Activated T-helper 1 cell treated with anti-CD3 and anti-CD28 coated beads, Interleukin-12 subunit alpha, Interleukin-12 subunit beta, Interleukin-2, Interleukin-4 antibody, amounts not matched to agents 30 ng/mL and 10 ng/mL and 1 ng/mL, durations not matched to agents 14 hours and 24 hours and 36 hours (primary cell): ENCODE measurements around the gene KANSL1L. TPM values are rescaled to one million over a fixed set of nuclear protein-coding genes. Genes with fewer than 3 reads are reported as not detected.

Source experiments
- DNase-seq: peaks from one replicate; pipeline ENCODE4 v3.0.0; 2021; ENCODE audit warnings: low spot score
- H3K27ac Mint-ChIP-seq: one replicate; pipeline ENCODE4 v1.8.0; 2021; ENCODE audit warnings: mild to moderate bottlenecking, mixed read lengths
- H3K27me3 Mint-ChIP-seq: one replicate; pipeline ENCODE4 v1.8.0; 2022; ENCODE audit warnings: mild to moderate bottlenecking, moderate library complexity, mixed read lengths; ENCODE audit not compliant: insufficient read depth
- H3K36me3 Mint-ChIP-seq: one replicate; pipeline ENCODE4 v1.8.0; 2021; ENCODE audit warnings: low read depth, mixed read lengths
- H3K4me1 Mint-ChIP-seq: one replicate; pipeline ENCODE4 v1.8.0; 2021; ENCODE audit warnings: low read depth, mixed read lengths
- H3K4me3 Mint-ChIP-seq: one replicate; pipeline ENCODE4 v1.8.0; 2021; ENCODE audit warnings: mild to moderate bottlenecking, moderate library complexity, mixed read lengths
- H3K9me3 Mint-ChIP-seq: one replicate; pipeline ENCODE4 v1.8.0; 2021; ENCODE audit warnings: mixed read lengths
- intact Hi-C: fragments of 100-400 bp; cut with micrococcal nuclease; formaldehyde crosslinking; loops from one replicate; pipeline ENCODE4 v1.15.1; 2024
- total RNA-seq: library from RNA; stranded (reverse); gene quantifications from 2 replicates; pipeline ENCODE4 v1.2.3, GENCODE V29; 2022

KANSL1L gene
- total RNA-seq, 1 donor from 2014 or later = 3.6 TPM

GRCh38 chr2:210002158-210003157, 168.8 kb downstream of the KANSL1L start, which contains the start of gene RPE:
Gene RPE (plus strand): TSS chr2:210002638. CDS start chr2:210002662, 24 bp downstream.
- intact Hi-C loops = loop anchor here (1.0 to 5.0 kb wide), 5 partner anchors 16 to 1750 kb away; partner anchors contain the start of genes LANCL1 and PIKFYVE
- H3K27ac Mint-ChIP-seq = peak within 1 kb of the TSS; percentile 93
- peak within 1 kb of the TSS; percentile 96 for H3K4me3 Mint-ChIP-seq
- no peaks in the 10 kb centered on the region for H3K27me3 Mint-ChIP-seq
- DNase-seq = peak; percentile 95
- H3K36me3 Mint-ChIP-seq = peaks cover 20% of the 10 kb centered on the region
- peaks cover 3% of the 10 kb centered on the region for H3K9me3 Mint-ChIP-seq
- H3K4me1 Mint-ChIP-seq = peaks cover 60% of the 10 kb centered on the region

GRCh38 chr2:210000464-210001324, 170.5 kb downstream of the KANSL1L start:
- Mint-ChIP-seq H3K27ac (no peak overlapping the region), H3K27me3 (no peaks in the 10 kb centered on the region), H3K4me1 (peaks cover 43% of the 10 kb centered on the region), H3K36me3 (peaks cover 12% of the 10 kb centered on the region), H3K4me3 (no peak overlapping the region), H3K9me3 (peaks cover 3% of the 10 kb centered on the region)
- no peak for DNase-seq
- intact Hi-C loops = loop anchor here (5.0 kb wide), 2 partner anchors 1733 to 1748 kb away; partner anchors contain the start of gene PIKFYVE

GRCh38 chr2:209998596-209998995, 172.6 kb downstream of the KANSL1L start:
- intact Hi-C loops = no loop called here
- no peak overlapping the region for H3K4me3 Mint-ChIP-seq
- H3K27me3 Mint-ChIP-seq = no peaks in the 10 kb centered on the region
- DNase-seq = no peak
- H3K27ac Mint-ChIP-seq = no peak overlapping the region
- peaks cover 3% of the 10 kb centered on the region for H3K9me3 Mint-ChIP-seq
- no peaks in the 10 kb centered on the region for H3K36me3 Mint-ChIP-seq
- peaks cover 22% of the 10 kb centered on the region for H3K4me1 Mint-ChIP-seq

GRCh38 chr2:209993968-209994367, 177.2 kb downstream of the KANSL1L start:
- no peak overlapping the region for H3K4me3 Mint-ChIP-seq
- H3K4me1 Mint-ChIP-seq = no peaks in the 10 kb centered on the region
- intact Hi-C loops = no loop called here
- DNase-seq = no peak
- H3K27me3 Mint-ChIP-seq = peaks cover 15% of the 10 kb centered on the region
- no peak overlapping the region for H3K27ac Mint-ChIP-seq
- H3K9me3 Mint-ChIP-seq = no peaks in the 10 kb centered on the region
- H3K36me3 Mint-ChIP-seq = no peaks in the 10 kb centered on the region

- H3K4me1 Mint-ChIP-seq = no peaks in the 10 kb centered on the region
- DNase-seq = no peak
- intact Hi-C loops = no loop called here
- H3K27ac Mint-ChIP-seq = no peak overlapping the region
- H3K4me3 Mint-ChIP-seq = no peak overlapping the region
- peaks cover 15% of the 10 kb centered on the region for H3K27me3 Mint-ChIP-seq
- no peaks in the 10 kb centered on the region for H3K9me3 Mint-ChIP-seq
- H3K36me3 Mint-ChIP-seq = no peaks in the 10 kb centered on the region
Observed at GRCh38 chr2:209990838-209991237, 180.4 kb downstream of the KANSL1L start.

GRCh38 chr2:209988010-209988409, 183.2 kb downstream of the KANSL1L start:
- Mint-ChIP-seq H3K27ac (no peak overlapping the region), H3K9me3 (no peaks in the 10 kb centered on the region), H3K4me3 (no peak overlapping the region), H3K4me1 (no peaks in the 10 kb centered on the region), H3K27me3 (peaks cover 22% of the 10 kb centered on the region), H3K36me3 (no peaks in the 10 kb centered on the region)
- DNase-seq = no peak
- intact Hi-C loops = no loop called here

- Mint-ChIP-seq H3K4me1 (no peaks in the 10 kb centered on the region), H3K4me3 (no peak overlapping the region), H3K9me3 (no peaks in the 10 kb centered on the region), H3K36me3 (no peaks in the 10 kb centered on the region), H3K27ac (no peak overlapping the region), H3K27me3 (peaks cover 25% of the 10 kb centered on the region)
- DNase-seq = no peak
- intact Hi-C loops = no loop called here
Observed at GRCh38 chr2:209986415-209986814, 184.8 kb downstream of the KANSL1L start.

- Mint-ChIP-seq H3K27ac (no peak overlapping the region), H3K9me3 (no peaks in the 10 kb centered on the region), H3K27me3 (peaks cover 25% of the 10 kb centered on the region), H3K36me3 (no peaks in the 10 kb centered on the region), H3K4me1 (no peaks in the 10 kb centered on the region), H3K4me3 (no peak overlapping the region)
- no peak for DNase-seq
- intact Hi-C loops = no loop called here
Observed at GRCh38 chr2:209985874-209986273, 185.3 kb downstream of the KANSL1L start.

- no peak overlapping the region for H3K4me3 Mint-ChIP-seq
- H3K9me3 Mint-ChIP-seq = no peaks in the 10 kb centered on the region
- peaks cover 17% of the 10 kb centered on the region for H3K27me3 Mint-ChIP-seq
- no peak overlapping the region for H3K27ac Mint-ChIP-seq
- no peaks in the 10 kb centered on the region for H3K36me3 Mint-ChIP-seq
- intact Hi-C loops = no loop called here
- DNase-seq = no peak
- H3K4me1 Mint-ChIP-seq = no peaks in the 10 kb centered on the region
Observed at GRCh38 chr2:209984291-209984690, 186.9 kb downstream of the KANSL1L start.

- no peak overlapping the region for H3K4me3 Mint-ChIP-seq
- no peaks in the 10 kb centered on the region for H3K4me1 Mint-ChIP-seq
- H3K9me3 Mint-ChIP-seq = no peaks in the 10 kb centered on the region
- intact Hi-C loops = loop anchor here (1.0 to 5.0 kb wide), 3 partner anchors 95 to 222 kb away; no protein-coding TSS in a partner anchor
- H3K27ac Mint-ChIP-seq = no peak overlapping the region
- no peak for DNase-seq
- H3K36me3 Mint-ChIP-seq = no peaks in the 10 kb centered on the region
- H3K27me3 Mint-ChIP-seq = peaks cover 12% of the 10 kb centered on the region
Observed at GRCh38 chr2:209977386-209978239, 193.6 kb downstream of the KANSL1L start.

- intact Hi-C loops = loop anchor here (1.0 to 5.0 kb wide), 3 partner anchors 95 to 222 kb away; no protein-coding TSS in a partner anchor
- Mint-ChIP-seq H3K4me3 (no peak overlapping the region), H3K4me1 (no peaks in the 10 kb centered on the region), H3K27ac (no peak overlapping the region), H3K36me3 (no peaks in the 10 kb centered on the region), H3K27me3 (peaks cover 7% of the 10 kb centered on the region), H3K9me3 (no peaks in the 10 kb centered on the region)
- no peak for DNase-seq
Observed at GRCh38 chr2:209976698-209977385, 194.4 kb downstream of the KANSL1L start.
